ENCODE results near the gene SYDE1.

The SYDE1 gene

DNA sequence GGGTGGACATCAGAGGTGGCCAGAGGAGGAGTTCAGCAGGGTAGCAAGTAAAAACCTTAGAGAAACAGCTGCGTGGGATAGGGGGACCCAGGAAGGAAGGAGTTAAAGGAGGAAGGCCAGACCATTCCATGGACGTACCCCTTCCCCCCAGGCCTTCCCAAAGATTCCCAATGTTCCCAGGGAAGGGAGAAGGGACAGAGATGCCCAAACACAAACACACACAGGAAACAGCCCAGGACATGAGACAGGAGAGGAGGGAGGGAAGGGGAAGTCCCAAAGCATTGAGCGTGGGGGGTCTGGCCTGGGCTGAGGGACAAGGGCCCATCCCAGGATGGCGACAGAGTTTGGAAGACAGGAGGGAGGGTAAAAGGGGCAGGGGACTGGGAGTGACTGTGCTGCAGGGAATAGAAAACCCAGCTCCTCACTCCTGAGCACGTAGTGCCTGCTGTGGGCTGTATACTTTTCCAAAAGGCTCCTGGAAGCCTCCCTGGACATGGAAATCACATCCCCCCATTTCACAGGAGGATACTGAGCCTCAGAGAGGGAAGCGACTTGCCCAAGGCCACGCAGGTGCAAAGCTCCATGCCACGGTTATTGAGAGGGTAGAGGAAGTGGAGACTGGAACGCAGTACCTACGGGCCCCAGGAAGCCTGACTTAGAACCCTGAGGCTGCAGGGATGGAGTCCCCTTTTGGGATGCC, 1.1 kb downstream of the SYDE1 start:
- TF ChIP-seq, protein P1, sequence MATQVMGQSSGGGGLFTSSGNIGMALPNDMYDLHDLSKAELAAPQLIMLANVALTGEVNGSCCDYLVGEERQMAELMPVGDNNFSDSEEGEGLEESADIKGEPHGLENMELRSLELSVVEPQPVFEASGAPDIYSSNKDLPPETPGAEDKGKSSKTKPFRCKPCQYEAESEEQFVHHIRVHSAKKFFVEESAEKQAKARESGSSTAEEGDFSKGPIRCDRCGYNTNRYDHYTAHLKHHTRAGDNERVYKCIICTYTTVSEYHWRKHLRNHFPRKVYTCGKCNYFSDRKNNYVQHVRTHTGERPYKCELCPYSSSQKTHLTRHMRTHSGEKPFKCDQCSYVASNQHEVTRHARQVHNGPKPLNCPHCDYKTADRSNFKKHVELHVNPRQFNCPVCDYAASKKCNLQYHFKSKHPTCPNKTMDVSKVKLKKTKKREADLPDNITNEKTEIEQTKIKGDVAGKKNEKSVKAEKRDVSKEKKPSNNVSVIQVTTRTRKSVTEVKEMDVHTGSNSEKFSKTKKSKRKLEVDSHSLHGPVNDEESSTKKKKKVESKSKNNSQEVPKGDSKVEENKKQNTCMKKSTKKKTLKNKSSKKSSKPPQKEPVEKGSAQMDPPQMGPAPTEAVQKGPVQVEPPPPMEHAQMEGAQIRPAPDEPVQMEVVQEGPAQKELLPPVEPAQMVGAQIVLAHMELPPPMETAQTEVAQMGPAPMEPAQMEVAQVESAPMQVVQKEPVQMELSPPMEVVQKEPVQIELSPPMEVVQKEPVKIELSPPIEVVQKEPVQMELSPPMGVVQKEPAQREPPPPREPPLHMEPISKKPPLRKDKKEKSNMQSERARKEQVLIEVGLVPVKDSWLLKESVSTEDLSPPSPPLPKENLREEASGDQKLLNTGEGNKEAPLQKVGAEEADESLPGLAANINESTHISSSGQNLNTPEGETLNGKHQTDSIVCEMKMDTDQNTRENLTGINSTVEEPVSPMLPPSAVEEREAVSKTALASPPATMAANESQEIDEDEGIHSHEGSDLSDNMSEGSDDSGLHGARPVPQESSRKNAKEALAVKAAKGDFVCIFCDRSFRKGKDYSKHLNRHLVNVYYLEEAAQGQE (IDR thresholded peaks at IDR 0.05; ENCODE audit: insufficient replicate concordance, low read depth): no peak
- TF ChIP-seq, protein P2, sequence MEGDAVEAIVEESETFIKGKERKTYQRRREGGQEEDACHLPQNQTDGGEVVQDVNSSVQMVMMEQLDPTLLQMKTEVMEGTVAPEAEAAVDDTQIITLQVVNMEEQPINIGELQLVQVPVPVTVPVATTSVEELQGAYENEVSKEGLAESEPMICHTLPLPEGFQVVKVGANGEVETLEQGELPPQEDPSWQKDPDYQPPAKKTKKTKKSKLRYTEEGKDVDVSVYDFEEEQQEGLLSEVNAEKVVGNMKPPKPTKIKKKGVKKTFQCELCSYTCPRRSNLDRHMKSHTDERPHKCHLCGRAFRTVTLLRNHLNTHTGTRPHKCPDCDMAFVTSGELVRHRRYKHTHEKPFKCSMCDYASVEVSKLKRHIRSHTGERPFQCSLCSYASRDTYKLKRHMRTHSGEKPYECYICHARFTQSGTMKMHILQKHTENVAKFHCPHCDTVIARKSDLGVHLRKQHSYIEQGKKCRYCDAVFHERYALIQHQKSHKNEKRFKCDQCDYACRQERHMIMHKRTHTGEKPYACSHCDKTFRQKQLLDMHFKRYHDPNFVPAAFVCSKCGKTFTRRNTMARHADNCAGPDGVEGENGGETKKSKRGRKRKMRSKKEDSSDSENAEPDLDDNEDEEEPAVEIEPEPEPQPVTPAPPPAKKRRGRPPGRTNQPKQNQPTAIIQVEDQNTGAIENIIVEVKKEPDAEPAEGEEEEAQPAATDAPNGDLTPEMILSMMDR (IDR thresholded peaks at IDR 0.05; ENCODE audit: insufficient read depth, low read length): no peak
- TF ChIP-seq SPI1 (IDR thresholded peaks at IDR 0.05; ENCODE audit: borderline replicate concordance, low read depth) (no peak), POLR2AphosphoS5 (IDR thresholded peaks at IDR 0.05; ENCODE audit: low read depth) (no peak), GABPA (IDR thresholded peaks at IDR 0.05; ENCODE audit: low read depth) (no peak)
- no peak overlapping the region for H3K4me3 ChIP-seq (replicated peaks; ENCODE audit: insufficient read depth, low read length)
- DNase-seq (ENCODE audit: low read depth in 1 of 2, low spot score in 1 of 2): no peak
- peaks cover 31% of the 10 kb centered on the region for H3K27me3 ChIP-seq (ENCODE audit: insufficient read depth, poor library complexity, severe bottlenecking)
- H3K27ac ChIP-seq (replicated peaks): no peak overlapping the region

DNA sequence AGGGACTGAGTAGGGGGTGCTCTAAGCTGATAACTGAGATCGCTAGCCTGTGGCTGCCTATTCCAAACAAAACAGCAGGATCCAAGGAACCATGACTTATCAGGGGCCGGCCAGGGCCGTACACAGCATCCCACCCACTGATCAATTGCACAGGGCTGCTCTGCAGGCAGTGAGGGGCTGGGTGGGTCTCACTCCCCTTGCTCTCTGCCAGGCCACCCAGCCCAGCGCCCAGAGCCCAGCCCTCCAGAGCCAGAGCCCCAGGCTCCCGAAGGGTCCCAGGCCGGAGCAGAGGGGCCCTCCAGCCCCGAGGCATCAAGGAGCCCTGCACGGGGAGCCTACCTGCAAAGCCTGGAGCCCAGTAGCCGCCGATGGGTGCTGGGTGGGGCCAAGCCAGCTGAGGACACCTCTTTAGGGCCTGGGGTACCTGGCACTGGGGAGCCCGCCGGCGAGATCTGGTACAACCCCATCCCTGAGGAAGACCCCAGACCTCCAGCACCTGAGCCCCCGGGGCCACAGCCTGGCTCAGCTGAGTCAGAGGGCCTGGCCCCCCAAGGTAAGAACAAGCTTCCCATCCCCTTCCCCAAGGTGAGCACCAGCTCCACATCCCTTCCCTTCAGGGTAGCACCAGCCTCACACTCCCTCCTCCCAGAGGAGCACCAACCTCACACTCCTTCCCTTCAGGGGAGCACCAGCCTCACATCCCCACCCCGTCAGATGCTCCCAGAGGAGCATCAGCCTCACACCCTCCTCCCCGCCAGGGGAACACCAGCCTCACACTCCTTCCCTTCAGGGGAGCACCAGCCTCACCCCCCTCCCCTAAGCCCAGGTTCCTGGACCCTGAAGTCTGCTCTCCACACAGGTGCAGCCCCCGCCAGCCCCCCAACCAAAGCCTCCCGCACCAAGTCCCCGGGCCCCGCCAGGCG, 1.9 kb downstream of the SYDE1 start:
- peaks cover 31% of the 10 kb centered on the region for H3K27me3 ChIP-seq (ENCODE audit: insufficient read depth, poor library complexity, severe bottlenecking)
- no peak for DNase-seq (ENCODE audit: low read depth in 1 of 2, low spot score in 1 of 2)
- no peak overlapping the region for H3K27ac ChIP-seq (replicated peaks)
- TF ChIP-seq SPI1 (IDR thresholded peaks at IDR 0.05; ENCODE audit: borderline replicate concordance, low read depth) (no peak), POLR2AphosphoS5 (IDR thresholded peaks at IDR 0.05; ENCODE audit: low read depth) (no peak), GABPA (IDR thresholded peaks at IDR 0.05; ENCODE audit: low read depth) (no peak)
- TF ChIP-seq, protein P2 (IDR thresholded peaks at IDR 0.05; ENCODE audit: insufficient read depth, low read length): no peak
- TF ChIP-seq, protein P1 (IDR thresholded peaks at IDR 0.05; ENCODE audit: insufficient replicate concordance, low read depth): no peak
- no peak overlapping the region for H3K4me3 ChIP-seq (replicated peaks; ENCODE audit: insufficient read depth, low read length)

DNA sequence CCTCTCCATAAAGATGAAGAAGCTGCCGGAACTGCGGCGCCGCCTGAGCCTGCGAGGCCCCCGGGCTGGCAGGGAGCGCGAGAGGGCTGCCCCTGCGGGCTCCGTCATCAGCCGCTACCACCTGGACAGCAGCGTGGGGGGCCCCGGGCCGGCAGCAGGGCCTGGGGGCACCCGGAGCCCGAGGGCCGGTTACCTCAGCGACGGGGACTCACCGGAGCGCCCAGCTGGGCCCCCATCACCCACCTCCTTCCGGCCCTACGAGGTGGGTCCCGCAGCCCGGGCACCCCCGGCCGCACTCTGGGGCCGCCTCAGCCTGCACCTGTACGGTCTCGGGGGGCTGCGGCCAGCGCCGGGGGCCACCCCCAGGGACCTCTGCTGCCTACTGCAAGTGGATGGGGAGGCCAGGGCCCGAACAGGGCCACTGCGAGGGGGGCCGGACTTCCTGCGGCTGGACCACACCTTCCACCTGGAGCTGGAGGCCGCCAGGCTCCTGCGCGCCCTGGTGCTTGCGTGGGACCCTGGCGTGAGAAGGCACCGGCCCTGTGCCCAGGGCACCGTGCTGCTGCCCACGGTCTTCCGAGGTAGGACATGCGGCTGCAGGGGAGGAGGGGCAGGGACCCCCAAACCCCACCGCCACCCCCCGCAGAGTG, 2.7 kb downstream of the SYDE1 start:
- Histone ChIP-seq H3K27ac (replicated peaks) (no peak overlapping the region), H3K27me3 (ENCODE audit: insufficient read depth, poor library complexity, severe bottlenecking) (peaks cover 31% of the 10 kb centered on the region), H3K4me3 (replicated peaks; ENCODE audit: insufficient read depth, low read length) (no peak overlapping the region)
- no peak for DNase-seq (ENCODE audit: low read depth in 1 of 2, low spot score in 1 of 2)
- TF ChIP-seq GABPA (IDR thresholded peaks at IDR 0.05; ENCODE audit: low read depth): no peak
- TF ChIP-seq, protein P2 (IDR thresholded peaks at IDR 0.05; ENCODE audit: insufficient read depth, low read length): no peak
- TF ChIP-seq POLR2AphosphoS5 (IDR thresholded peaks at IDR 0.05; ENCODE audit: low read depth): no peak
- TF ChIP-seq SPI1 (IDR thresholded peaks at IDR 0.05; ENCODE audit: borderline replicate concordance, low read depth): no peak
- TF ChIP-seq, protein P1 (IDR thresholded peaks at IDR 0.05; ENCODE audit: insufficient replicate concordance, low read depth): no peak

Data from HL-60 (cell line).